GM12892 (cell line): ENCODE results near the gene TADA2A.

Experiments
- POLR2A ChIP-seq: IDR thresholded peaks from 2 replicates; pipeline ENCODE4 v1.6.1; 2011; ENCODE audit warnings: low read depth, low read length, control low read depth
- POLR2AphosphoS5 ChIP-seq: IDR thresholded peaks from 2 replicates; pipeline ENCODE4 v1.6.1; 2011; ENCODE audit warnings: low read depth, low read length, control low read depth
- TAF1 ChIP-seq: IDR thresholded peaks from 2 replicates; pipeline ENCODE4 v1.6.1; 2011; ENCODE audit warnings: low read depth, mild to moderate bottlenecking, control low read depth, low read length, borderline replicate concordance

GRCh38 chr17:37494401-37494831 lies 87.7 kb downstream of the TADA2A start:
- TF ChIP-seq POLR2AphosphoS5 (no peak), TAF1 (no peak), POLR2A (no peak)
